ENCODE measurements around the gene NSD1. TPM values are rescaled to one million over a fixed set of nuclear protein-coding genes. Genes with fewer than 3 reads are reported as not detected.
"Not testable (repeated sequence)": the region's sequence is repeated elsewhere in the genome, so short reads cannot be mapped to it uniquely, and the experiment has no call there.

Gene NSD1
- total RNA-seq, 4 donors from 2014 or later = 46.4 to 112 (median 50.1) TPM

- peaks cover 3 to 58% (median 31%) of the 10 kb centered on the region in 4 donors for H3K4me1 ChIP-seq
- H3K36me3 ChIP-seq = peaks cover 0 to 20% (median 0%) of the 10 kb centered on the region in 3 donors
- peak in 1 of 3 donors; percentile 16 for DNase-seq
- peak overlapping the region; percentile 76 to 96 (median 84) for H3K4me3 ChIP-seq
- no peak for TF ChIP-seq POLR2A (IDR thresholded peaks at IDR 0.05)
- TF ChIP-seq CTCF (IDR thresholded peaks at IDR 0.05) = peak in 2 of 6 experiments; percentile 24 to 28
- H3K27me3 ChIP-seq = no peaks in the 10 kb centered on the region
- H3K27ac ChIP-seq = peak overlapping the region; percentile 85 to 92 (median 90)
- no peaks in the 10 kb centered on the region for H3K9me3 ChIP-seq
Observed at GRCh38 chr5:177302354-177303110, 169.0 kb downstream of the NSD1 start.

- H3K27ac ChIP-seq = peak within 1 kb of the TSS; percentile 85 to 92 (median 90)
- peaks cover 3 to 58% (median 33%) of the 10 kb centered on the region in 4 donors for H3K4me1 ChIP-seq
Observed at GRCh38 chr5:177303121-177303924, 169.8 kb downstream of the NSD1 start, which contains the start of the genes PRELID1 and RAB24. Gene PRELID1 (plus strand): TSS chr5:177303799. CDS start chr5:177303986, 187 bp downstream. Gene RAB24 (minus strand): TSS chr5:177303719. CDS start chr5:177303288, 431 bp downstream.

GRCh38 chr5:177303925-177304391 is 170.4 kb downstream of the NSD1 start:
- Histone ChIP-seq H3K27ac (peak overlapping the region; percentile 85 to 92 (median 90)), H3K27me3 (no peaks in the 10 kb centered on the region), H3K4me3 (peak overlapping the region; percentile 76 to 96 (median 84)), H3K36me3 (peaks cover 0 to 25% (median 0%) of the 10 kb centered on the region in 3 donors), H3K4me1 (peaks cover 3 to 58% (median 33%) of the 10 kb centered on the region in 4 donors), H3K9me3 (no peaks in the 10 kb centered on the region)
- no peak for DNase-seq
- TF ChIP-seq CTCF (IDR thresholded peaks at IDR 0.05) = no peak
- no peak for TF ChIP-seq POLR2A (IDR thresholded peaks at IDR 0.05)

More at GRCh38 chr5:177303121-177303924, 169.8 kb downstream of the NSD1 start, which contains the start of the genes PRELID1 and RAB24:
- TF ChIP-seq CTCF (IDR thresholded peaks at IDR 0.05) (peak in 5 of 6 experiments; percentile 0 to 38 (median 27)), POLR2A (IDR thresholded peaks at IDR 0.05) (peak; percentile 58 to 70)
- DNase-seq = peak; percentile 92 to 96 (median 92)
- Histone ChIP-seq H3K4me3 (peak within 1 kb of the TSS; percentile 76 to 96 (median 84)), H3K9me3 (no peaks in the 10 kb centered on the region), H3K27me3 (no peaks in the 10 kb centered on the region), H3K36me3 (peaks cover 0 to 25% (median 0%) of the 10 kb centered on the region in 3 donors)

GRCh38 chr5:177304392-177305119 is 171.0 kb downstream of the NSD1 start:
- H3K4me1 ChIP-seq = peaks cover 3 to 53% (median 33%) of the 10 kb centered on the region in 4 donors
- no peaks in the 10 kb centered on the region for H3K9me3 ChIP-seq
- peak overlapping the region; percentile 85 to 92 (median 90) for H3K27ac ChIP-seq
- TF ChIP-seq POLR2A (IDR thresholded peaks at IDR 0.05) (no peak), CTCF (IDR thresholded peaks at IDR 0.05) (no peak)
- peak overlapping the region; percentile 76 to 96 (median 84) for H3K4me3 ChIP-seq
- DNase-seq = peak in 2 of 3 donors; percentile 85 to 89
- H3K36me3 ChIP-seq = peaks cover 0 to 25% (median 0%) of the 10 kb centered on the region in 3 donors
- H3K27me3 ChIP-seq = no peaks in the 10 kb centered on the region

- Histone ChIP-seq H3K36me3 (peaks cover 0 to 25% (median 0%) of the 10 kb centered on the region in 3 donors), H3K4me1 (peaks cover 6 to 47% (median 34%) of the 10 kb centered on the region in 4 donors)
- H3K4me3 ChIP-seq, H3K9me3 ChIP-seq, H3K27me3 ChIP-seq, DNase-seq, H3K27ac ChIP-seq: not testable (repeated sequence)
Observed at GRCh38 chr5:177306103-177306640, 172.6 kb downstream of the NSD1 start.
